ENCODE results near the gene NCKAP5L. TPM values are rescaled to one million over a fixed set of nuclear protein-coding genes. Genes with fewer than 3 reads are reported as not detected.

Gene NCKAP5L
- total RNA-seq, 4 donors from 2014 or later, result 8.4 to 15.5 (median 10.4) TPM

- Histone ChIP-seq H3K4me3 (no peak overlapping the region), H3K36me3 (peaks cover 0 to 28% of the 10 kb centered on the region in 2 donors), H3K27ac (no peak overlapping the region), H3K4me1 (peaks cover 16 to 19% of the 10 kb centered on the region in 2 donors), H3K27me3 (no peaks in the 10 kb centered on the region), H3K9me3 (no peaks in the 10 kb centered on the region)
- intact Hi-C loops (cut with DNase I; ENCODE audit: low total_unique reads), result no loop called here
- DNase-seq, result no peak
- ATAC-seq, result no peak
- TF ChIP-seq CTCF (IDR thresholded peaks at IDR 0.05 in 4 of 5, conservative IDR thresholded peaks at IDR 0.05 in 1 of 5) (no peak), POLR2A (IDR thresholded peaks at IDR 0.05) (no peak)
- in situ Hi-C loops (cut with MboI; ENCODE audit: low sequenced_read_pairs in 4 of 4), result no loop called here
Measured at GRCh38 chr12:49797449-49797776, 30.8 kb downstream of the NCKAP5L start.

- no peak overlapping the region for H3K4me3 ChIP-seq
- intact Hi-C loops (cut with DNase I; ENCODE audit: low total_unique reads) (no loop called here), in situ Hi-C loops (cut with MboI; ENCODE audit: low sequenced_read_pairs in 4 of 4) (no loop called here)
- DNase-seq (no peak), ATAC-seq (no peak)
- H3K27me3 ChIP-seq, result no peaks in the 10 kb centered on the region
- no peaks in the 10 kb centered on the region for H3K9me3 ChIP-seq
- H3K4me1 ChIP-seq, result peaks cover 16 to 19% of the 10 kb centered on the region in 2 donors
- H3K36me3 ChIP-seq, result peaks cover 0 to 33% of the 10 kb centered on the region in 2 donors
- TF ChIP-seq CTCF (IDR thresholded peaks at IDR 0.05 in 4 of 5, conservative IDR thresholded peaks at IDR 0.05 in 1 of 5) (no peak), POLR2A (IDR thresholded peaks at IDR 0.05) (no peak)
- H3K27ac ChIP-seq, result no peak overlapping the region
Measured at GRCh38 chr12:49796606-49797448, 31.4 kb downstream of the NCKAP5L start.

- DNase-seq (no peak), ATAC-seq (no peak)
- H3K27ac ChIP-seq, result no peak overlapping the region
- peaks cover 12 to 15% of the 10 kb centered on the region in 2 donors for H3K4me1 ChIP-seq
- intact Hi-C loops (cut with DNase I; ENCODE audit: low total_unique reads), result no loop called here
- H3K9me3 ChIP-seq, result no peaks in the 10 kb centered on the region
- no peak overlapping the region for H3K4me3 ChIP-seq
- in situ Hi-C loops (cut with MboI; ENCODE audit: low sequenced_read_pairs in 4 of 4), result no loop called here
- H3K36me3 ChIP-seq, result peaks cover 0 to 39% of the 10 kb centered on the region in 2 donors
- TF ChIP-seq CTCF (IDR thresholded peaks at IDR 0.05 in 4 of 5, conservative IDR thresholded peaks at IDR 0.05 in 1 of 5) (no peak), POLR2A (IDR thresholded peaks at IDR 0.05) (no peak)
- H3K27me3 ChIP-seq, result no peaks in the 10 kb centered on the region
Measured at GRCh38 chr12:49796155-49796554, 32.1 kb downstream of the NCKAP5L start.

- peaks cover 0 to 43% of the 10 kb centered on the region in 2 donors for H3K36me3 ChIP-seq
Measured at GRCh38 chr12:49795654-49796105, 32.5 kb downstream of the NCKAP5L start.

More at GRCh38 chr12:49795654-49796105, 32.5 kb downstream of the NCKAP5L start:
- H3K9me3 ChIP-seq, result no peaks in the 10 kb centered on the region
- DNase-seq, result no peak
- no peak for TF ChIP-seq POLR2A (IDR thresholded peaks at IDR 0.05)
- no peak for TF ChIP-seq CTCF (IDR thresholded peaks at IDR 0.05 in 4 of 5, conservative IDR thresholded peaks at IDR 0.05 in 1 of 5)
- no peak overlapping the region for H3K27ac ChIP-seq
- ATAC-seq, result no peak
- in situ Hi-C loops (cut with MboI; ENCODE audit: low sequenced_read_pairs in 4 of 4) (no loop called here), intact Hi-C loops (cut with DNase I; ENCODE audit: low total_unique reads) (no loop called here)
- H3K4me3 ChIP-seq, result no peak overlapping the region
- H3K4me1 ChIP-seq, result peaks cover 7 to 10% of the 10 kb centered on the region in 2 donors
- no peaks in the 10 kb centered on the region for H3K27me3 ChIP-seq
